B cell (primary cell): ENCODE data around the gene CPM. TPM values are rescaled to one million over a fixed set of nuclear protein-coding genes. Genes with fewer than 3 reads are reported as not detected.

Experiments used
- ATAC-seq: fragments of 200-7000 bp; cut with Tn5 transposase; one replicate; pipeline ENCODE4 v1.10.0; 2021; ENCODE audit warnings: low read depth, mild to moderate bottlenecking, moderate number of reproducible peaks, moderate library complexity
- CTCF ChIA-PET: fragments of 350-600 bp; sonication (Branson Sonifier 250); formaldehyde crosslinking; loops from one replicate; lab custom pipeline; 2021; ENCODE audit warnings: antibody characterized with exemption, inconsistent platforms; lab: Charles Lee
- POLR2A ChIA-PET: fragments of 350-600 bp; sonication (Branson Sonifier 250); formaldehyde crosslinking; loops from one replicate; lab custom pipeline; 2021; ENCODE audit warnings: antibody characterized with exemption; lab: Charles Lee
- DNase-seq: peaks from one replicate; pipeline ENCODE4 v3.0.0; 2013
- H2AFZ ChIP-seq: 2 replicates; pipeline ENCODE4 v1.6.1; 2012; ENCODE audit warnings: mild to moderate bottlenecking, low read depth, low read length; ENCODE audit not compliant: insufficient read depth, poor library complexity, severe bottlenecking
- H3K27ac ChIP-seq, 2 donors: 1 replicate in 1 of 2; 2 replicates in 1 of 2; pipeline ENCODE4 v1.5.1; 2012 to 2013; ENCODE audit warnings: low read length in 2 of 2, mild to moderate bottlenecking in 2 of 2, moderate library complexity in 1 of 2
- H3K27me3 ChIP-seq, 4 experiments: fragments of 200-600 bp in 1 of 4; sonication (generic) in 1 of 4; replicated peaks in 1 of 4; 1 replicate in 2 of 4; 2 replicates in 2 of 4; pipeline versions ENCODE4 v1.6.1 to v1.7.0; 2013 to 2016; ENCODE audit warnings: low read length in 3 of 4, mild to moderate bottlenecking in 2 of 4, mixed read lengths in 1 of 4, moderate library complexity in 1 of 4; ENCODE audit not compliant: insufficient read depth in 4 of 4, control insufficient read depth in 3 of 4; ENCODE audit errors: control extremely low read depth in 1 of 4
- H3K36me3 ChIP-seq, 2 experiments: replicated peaks in 1 of 2; 1 replicate in 1 of 2; 2 replicates in 1 of 2; pipeline versions ENCODE4 v1.6.1 to v1.7.1; 2013; ENCODE audit warnings: low read length in 1 of 2; ENCODE audit not compliant: insufficient read depth in 2 of 2, control insufficient read depth in 1 of 2; ENCODE audit errors: control extremely low read depth in 1 of 2, extremely low read depth in 1 of 2
- H3K4me1 ChIP-seq, 2 donors: fragments of 200-600 bp in 1 of 2; sonication (generic) in 1 of 2; 1 replicate in 1 of 2; 2 replicates in 1 of 2; pipeline versions ENCODE4 v1.5.1 to v1.6.1; 2013 to 2017; ENCODE audit warnings: low read length in 2 of 2; ENCODE audit not compliant: control insufficient read depth in 2 of 2, insufficient read depth in 2 of 2
- H3K4me2 ChIP-seq: replicated peaks from 2 replicates; pipeline ENCODE3; 2012; ENCODE audit warnings: mild to moderate bottlenecking, low read depth, low read length; ENCODE audit not compliant: poor library complexity, severe bottlenecking
- H3K4me3 ChIP-seq, 5 experiments: fragments of 200-600 bp in 1 of 5; sonication (generic) in 1 of 5; 1 replicate in 3 of 5; 2 replicates in 2 of 5; pipeline versions ENCODE4 v1.5.1 to v1.7.0; 2011 to 2016; ENCODE audit warnings: low read length in 4 of 5, mild to moderate bottlenecking in 4 of 5, low read depth in 2 of 5, control low read depth in 1 of 5, moderate library complexity in 1 of 5; ENCODE audit not compliant: insufficient read depth in 1 of 5; ENCODE audit errors: control extremely low read depth in 1 of 5, extremely low read depth in 1 of 5
- H3K79me2 ChIP-seq: fragments of 200-600 bp; sonication (generic); one replicate; pipeline ENCODE4 v1.6.0; 2016; ENCODE audit warnings: low read length; ENCODE audit not compliant: control insufficient read depth, insufficient read depth
- H3K9ac ChIP-seq: fragments of 200-600 bp; sonication (generic); 2 replicates; pipeline ENCODE4 v1.6.1; 2017; ENCODE audit warnings: mild to moderate bottlenecking, low read length, moderate library complexity
- H3K9me3 ChIP-seq, 3 donors: one replicate each; pipeline versions ENCODE4 v1.6.1 to v1.7.1; 2013; ENCODE audit warnings: low read length in 2 of 3; ENCODE audit not compliant: control insufficient read depth in 2 of 3, insufficient read depth in 1 of 3; ENCODE audit errors: control extremely low read depth in 1 of 3
- H4K20me1 ChIP-seq: 2 replicates; pipeline ENCODE4 v1.6.0; 2012; ENCODE audit warnings: mild to moderate bottlenecking, low read length; ENCODE audit not compliant: insufficient read depth, control insufficient read depth, poor library complexity, severe bottlenecking
- H3K27ac Mint-ChIP-seq: one replicate; pipeline ENCODE4 v1.8.0; 2021; ENCODE audit warnings: mixed read lengths
- H3K27me3 Mint-ChIP-seq: one replicate; pipeline ENCODE4 v1.8.0; 2021; ENCODE audit warnings: mixed read lengths
- H3K4me1 Mint-ChIP-seq: one replicate; pipeline ENCODE4 v1.8.0; 2021; ENCODE audit warnings: mixed read lengths
- H3K4me3 Mint-ChIP-seq: one replicate; pipeline ENCODE4 v1.8.0; 2021; ENCODE audit warnings: mixed read lengths
- H3K9me3 Mint-ChIP-seq: one replicate; pipeline ENCODE4 v1.8.0; 2022; ENCODE audit warnings: mixed read lengths; ENCODE audit not compliant: insufficient read depth
- EZH2 ChIP-seq: IDR thresholded peaks from 2 replicates; pipeline ENCODE4 v1.6.1; 2012; ENCODE audit warnings: borderline replicate concordance, low read depth, mild to moderate bottlenecking, moderate library complexity, low read length; ENCODE audit not compliant: insufficient read depth, poor library complexity, severe bottlenecking
- WGBS: methylation state at CpG from one replicate; pipeline ENCODE4 v1.1.5; 2013; ENCODE audit warnings: missing lambda C conversion rate; ENCODE audit not compliant: insufficient coverage; 5-methylcytosine and 5-hydroxymethylcytosine counted together
- intact Hi-C: fragments of 100-400 bp; cut with micrococcal nuclease; formaldehyde crosslinking; loops from one replicate; pipeline ENCODE4 v1.10.0; 2022
- polyA plus RNA-seq: library from polyadenylated mRNA; depleted of rRNA; stranded (reverse); fragments of >200 nt; gene quantifications from 2 replicates; pipeline ENCODE4 v1.2.3, GENCODE V29; 2012
- total RNA-seq, 2 donors: library from RNA; stranded (reverse); fragments of 120-200 nt in 1 of 2; gene quantifications; 1 replicate in 1 of 2; 2 replicates in 1 of 2; pipeline versions ENCODE4 v1.2.3 to v1.2.4, GENCODE V29; 2013 to 2022
- TF ChIP-seq, protein P1 (sequence below): fragments of 200-600 bp; IDR thresholded peaks from one replicate; pipeline ENCODE4 v1.8.0; 2022; ENCODE audit warnings: antibody characterized with exemption, mild to moderate bottlenecking

Gene CPM
- total and polyA plus RNA-seq, 2 donors (not counting 1 experiment from before 2014, with no cell fraction given) = 1.2 to 5.0 TPM

DNA sequence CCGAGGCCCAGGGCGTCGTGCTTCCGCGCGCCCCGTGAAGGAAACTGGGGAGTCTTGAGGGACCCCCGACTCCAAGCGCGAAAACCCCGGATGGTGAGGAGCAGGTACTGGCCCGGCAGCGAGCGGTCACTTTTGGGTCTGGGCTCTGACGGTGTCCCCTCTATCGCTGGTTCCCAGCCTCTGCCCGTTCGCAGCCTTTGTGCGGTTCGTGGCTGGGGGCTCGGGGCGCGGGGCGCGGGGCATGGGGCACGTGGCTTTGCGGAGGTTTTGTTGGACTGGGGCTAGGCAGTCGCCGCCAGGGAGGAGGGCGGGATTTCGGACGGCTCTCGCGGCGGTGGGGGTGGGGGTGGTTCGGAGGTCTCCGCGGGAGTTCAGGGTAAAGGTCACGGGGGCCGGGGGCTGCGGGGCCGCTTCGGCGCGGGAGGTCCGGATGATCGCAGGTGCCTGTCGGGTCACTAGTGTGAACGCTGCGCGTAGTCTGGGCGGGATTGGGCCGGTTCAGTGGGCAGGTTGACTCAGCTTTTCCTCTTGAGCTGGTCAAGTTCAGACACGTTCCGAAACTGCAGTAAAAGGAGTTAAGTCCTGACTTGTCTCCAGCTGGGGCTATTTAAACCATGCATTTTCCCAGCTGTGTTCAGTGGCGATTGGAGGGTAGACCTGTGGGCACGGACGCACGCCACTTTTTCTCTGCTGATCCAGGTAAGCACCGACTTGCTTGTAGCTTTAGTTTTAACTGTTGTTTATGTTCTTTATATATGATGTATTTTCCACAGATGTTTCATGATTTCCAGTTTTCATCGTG lies 124.4 kb downstream of the CPM start:
- Mint-ChIP-seq H3K27ac (peak overlapping the region; percentile 99), H3K4me3 (peak overlapping the region; percentile 97), H3K9me3 (no peaks in the 10 kb centered on the region), H3K27me3 (no peaks in the 10 kb centered on the region), H3K4me1 (peaks cover 21% of the 10 kb centered on the region)
- H3K79me2 ChIP-seq = peaks cover 25% of the 10 kb centered on the region
- H3K27me3 ChIP-seq = no peaks in the 10 kb centered on the region
- H4K20me1 ChIP-seq = peaks cover 6% of the 10 kb centered on the region
- intact Hi-C loops = loop anchor here (1.0 to 10.0 kb wide), 6 partner anchors 22 to 1161 kb away; partner anchors contain the start of genes DYRK2, IL26, MDM1 and NUP107
- H3K9me3 ChIP-seq = no peaks in the 10 kb centered on the region
- peak overlapping the region; percentile 65 to 95 (median 84) for H3K4me3 ChIP-seq
- peak overlapping the region; percentile 90 for H3K9ac ChIP-seq
- 1% methylated on average over 57 of the region's 61 CpGs for WGBS
- ChIA-PET POLR2A (interaction anchor here (0.5 to 2.6 kb wide), 9 partner anchors 12 to 1540 kb away, joined by 3 to 29 read pairs (median 3); partner anchors contain the start of genes CAND1, RAP1B and SLC35E3), CTCF (interaction anchor here (0.7 to 2.1 kb wide), 13 partner anchors 9 to 261 kb away, joined by 3 to 19 read pairs (median 4); partner anchors contain the start of genes CPM and SLC35E3)
- H3K27ac ChIP-seq = peak overlapping the region; percentile 92 to 95
- H2AFZ ChIP-seq = peak overlapping the region; percentile 92
- peaks cover 11% of the 10 kb centered on the region in 2 donors for H3K4me1 ChIP-seq
- DNase-seq = peak; percentile 65
- H3K4me2 ChIP-seq = peak overlapping the region; percentile 85
- ATAC-seq = peak; percentile 26
- peaks cover 5 to 18% of the 10 kb centered on the region in 2 experiments for H3K36me3 ChIP-seq
- TF ChIP-seq EZH2 = no peak
- TF ChIP-seq, protein P1, sequence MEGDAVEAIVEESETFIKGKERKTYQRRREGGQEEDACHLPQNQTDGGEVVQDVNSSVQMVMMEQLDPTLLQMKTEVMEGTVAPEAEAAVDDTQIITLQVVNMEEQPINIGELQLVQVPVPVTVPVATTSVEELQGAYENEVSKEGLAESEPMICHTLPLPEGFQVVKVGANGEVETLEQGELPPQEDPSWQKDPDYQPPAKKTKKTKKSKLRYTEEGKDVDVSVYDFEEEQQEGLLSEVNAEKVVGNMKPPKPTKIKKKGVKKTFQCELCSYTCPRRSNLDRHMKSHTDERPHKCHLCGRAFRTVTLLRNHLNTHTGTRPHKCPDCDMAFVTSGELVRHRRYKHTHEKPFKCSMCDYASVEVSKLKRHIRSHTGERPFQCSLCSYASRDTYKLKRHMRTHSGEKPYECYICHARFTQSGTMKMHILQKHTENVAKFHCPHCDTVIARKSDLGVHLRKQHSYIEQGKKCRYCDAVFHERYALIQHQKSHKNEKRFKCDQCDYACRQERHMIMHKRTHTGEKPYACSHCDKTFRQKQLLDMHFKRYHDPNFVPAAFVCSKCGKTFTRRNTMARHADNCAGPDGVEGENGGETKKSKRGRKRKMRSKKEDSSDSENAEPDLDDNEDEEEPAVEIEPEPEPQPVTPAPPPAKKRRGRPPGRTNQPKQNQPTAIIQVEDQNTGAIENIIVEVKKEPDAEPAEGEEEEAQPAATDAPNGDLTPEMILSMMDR = peak; percentile 24
